Measurements from ENCODE around the gene ARHGAP44. TPM values are rescaled to one million over a fixed set of nuclear protein-coding genes. Genes with fewer than 3 reads are reported as not detected.
A peak's percentile ranks its signal among the peaks of the same experiment; 100 is the strongest.

Gene ARHGAP44
- total and polyA plus RNA-seq, 4 donors, result 7.4 to 26.2 (median 24.3) TPM

DNA sequence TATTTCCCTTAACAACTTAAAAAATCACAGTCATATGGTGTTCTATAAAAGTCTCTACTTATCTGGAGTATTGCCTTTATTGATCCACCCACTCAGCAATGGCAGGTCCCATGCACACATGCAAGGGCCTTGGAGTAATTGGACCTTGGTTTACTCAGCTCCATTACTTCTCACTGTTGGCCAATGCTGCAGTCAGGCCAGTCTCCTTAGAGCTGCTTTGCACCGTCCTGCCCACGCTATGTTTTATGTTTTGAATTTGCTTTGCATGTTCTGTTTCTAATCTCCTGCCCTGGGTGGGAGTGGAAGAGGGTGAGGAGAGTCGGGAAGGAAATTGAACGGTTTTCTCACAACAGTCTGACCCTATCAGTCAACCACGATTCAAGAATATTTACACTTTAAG lies 23.6 kb downstream of the ARHGAP44 start:
- no peaks in the 10 kb centered on the region for H3K27me3 ChIP-seq (ENCODE audit: control insufficient read depth, insufficient read depth, low read length)
- no CpG with 5 or more reads among the region's 5 CpGs for WGBS (ENCODE audit: insufficient coverage)
- no peak overlapping the region for H3K27ac ChIP-seq (ENCODE audit: low read depth, low read length)
- peaks cover 1% of the 10 kb centered on the region for H3K9me3 ChIP-seq (ENCODE audit: control insufficient read depth, insufficient read depth, low read length)
- DNase-seq (ENCODE audit: low read depth in 4 of 6, low spot score in 6 of 6), result no peak
- no peak overlapping the region for H3K4me3 ChIP-seq (ENCODE audit: low read depth, low read length)
- no peaks in the 10 kb centered on the region for H3K36me3 ChIP-seq (ENCODE audit: control insufficient read depth, insufficient read depth, low read length)
- H3K4me1 ChIP-seq (ENCODE audit: control insufficient read depth, insufficient read depth, low read length), result no peaks in the 10 kb centered on the region

DNA sequence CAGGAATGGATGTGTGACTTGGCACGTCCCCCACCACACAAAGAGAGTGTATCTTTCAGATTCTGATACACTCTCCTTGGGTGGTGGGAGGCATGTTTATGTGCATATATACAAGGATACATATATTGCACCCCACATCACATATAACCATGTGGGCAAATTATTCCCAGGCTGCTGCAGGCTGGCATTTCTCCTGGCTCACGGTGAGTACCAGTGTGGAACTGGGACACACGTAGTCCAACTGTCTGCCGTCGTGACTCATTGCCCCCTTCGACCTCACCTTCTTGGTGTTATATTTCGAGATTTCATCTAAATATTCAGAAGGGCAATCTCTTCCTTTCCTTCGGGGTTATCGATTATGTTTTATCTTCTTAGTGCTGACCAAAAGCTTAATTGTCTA lies 24.4 kb downstream of the ARHGAP44 start:
- WGBS (ENCODE audit: insufficient coverage), result 96% methylated on average over 7 of the region's 9 CpGs
- Histone ChIP-seq H3K27ac (ENCODE audit: low read depth, low read length) (no peak overlapping the region), H3K27me3 (ENCODE audit: control insufficient read depth, insufficient read depth, low read length) (no peaks in the 10 kb centered on the region), H3K4me3 (ENCODE audit: low read depth, low read length) (no peak overlapping the region), H3K9me3 (ENCODE audit: control insufficient read depth, insufficient read depth, low read length) (no peaks in the 10 kb centered on the region), H3K36me3 (ENCODE audit: control insufficient read depth, insufficient read depth, low read length) (no peaks in the 10 kb centered on the region), H3K4me1 (ENCODE audit: control insufficient read depth, insufficient read depth, low read length) (no peaks in the 10 kb centered on the region)
- no peak for DNase-seq (ENCODE audit: low read depth in 4 of 6, low spot score in 6 of 6)

DNA sequence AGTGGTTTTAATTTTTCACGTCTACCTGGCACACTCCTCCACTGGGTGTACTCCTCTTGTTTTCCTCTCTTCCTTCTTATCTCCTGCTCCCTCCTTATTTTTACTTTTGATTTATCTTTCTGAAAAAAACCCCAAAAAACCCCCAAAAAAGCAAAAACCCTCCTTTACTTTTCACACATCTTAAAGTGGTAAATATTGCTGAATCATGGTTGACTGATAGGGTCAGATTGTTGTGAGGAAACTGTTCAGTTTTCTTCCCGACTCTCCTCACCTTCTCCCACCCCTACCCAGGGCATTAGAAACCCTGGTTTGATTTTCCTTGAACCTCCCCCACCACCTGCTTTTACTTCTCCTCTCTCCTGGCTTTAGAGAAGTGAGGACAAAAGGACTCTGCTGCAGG lies 25.4 kb downstream of the ARHGAP44 start:
- no CpG with 5 or more reads among the region's 2 CpGs for WGBS (ENCODE audit: insufficient coverage)
- H3K4me1 ChIP-seq (ENCODE audit: control insufficient read depth, insufficient read depth, low read length), result no peaks in the 10 kb centered on the region

DNA sequence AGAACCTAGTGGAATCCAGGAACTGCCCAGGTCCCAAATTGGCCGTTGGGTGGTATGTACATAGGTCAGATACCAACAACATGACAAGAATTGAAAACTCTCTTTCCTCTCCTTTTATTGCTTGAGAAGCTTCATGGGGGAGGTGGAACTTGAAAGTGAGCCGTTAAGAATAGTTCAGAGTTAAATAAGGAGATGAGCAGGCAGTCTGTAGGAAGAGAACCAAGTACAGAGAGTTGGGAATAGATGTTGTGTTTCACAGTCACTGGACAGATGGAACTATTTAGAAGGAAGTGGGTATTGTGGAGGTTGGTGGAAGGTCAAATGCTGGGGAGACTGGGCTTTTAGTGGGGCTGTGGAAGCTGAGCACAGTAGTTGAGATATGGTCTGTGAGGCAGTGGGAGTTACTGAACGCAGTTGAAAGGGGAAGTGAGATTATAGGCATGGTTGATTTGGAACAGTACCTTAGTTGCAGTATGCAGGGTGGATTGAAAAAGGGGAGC lies 26.4 kb downstream of the ARHGAP44 start:
- no peak for DNase-seq (ENCODE audit: low read depth in 4 of 6, low spot score in 6 of 6)
- Histone ChIP-seq H3K4me3 (ENCODE audit: low read depth, low read length) (no peak overlapping the region), H3K4me1 (ENCODE audit: control insufficient read depth, insufficient read depth, low read length) (no peaks in the 10 kb centered on the region), H3K36me3 (ENCODE audit: control insufficient read depth, insufficient read depth, low read length) (no peaks in the 10 kb centered on the region), H3K27ac (ENCODE audit: low read depth, low read length) (no peak overlapping the region), H3K27me3 (ENCODE audit: control insufficient read depth, insufficient read depth, low read length) (no peaks in the 10 kb centered on the region), H3K9me3 (ENCODE audit: control insufficient read depth, insufficient read depth, low read length) (no peaks in the 10 kb centered on the region)
- 53% methylated on average over 2 of the region's 3 CpGs for WGBS (ENCODE audit: insufficient coverage)

More for the DNA sequence above, 25.4 kb downstream of the ARHGAP44 start:
- Histone ChIP-seq H3K27ac (ENCODE audit: low read depth, low read length) (no peak overlapping the region), H3K36me3 (ENCODE audit: control insufficient read depth, insufficient read depth, low read length) (no peaks in the 10 kb centered on the region), H3K27me3 (ENCODE audit: control insufficient read depth, insufficient read depth, low read length) (no peaks in the 10 kb centered on the region), H3K9me3 (ENCODE audit: control insufficient read depth, insufficient read depth, low read length) (no peaks in the 10 kb centered on the region), H3K4me3 (ENCODE audit: low read depth, low read length) (no peak overlapping the region)
- DNase-seq (ENCODE audit: low read depth in 4 of 6, low spot score in 6 of 6), result no peak

DNA sequence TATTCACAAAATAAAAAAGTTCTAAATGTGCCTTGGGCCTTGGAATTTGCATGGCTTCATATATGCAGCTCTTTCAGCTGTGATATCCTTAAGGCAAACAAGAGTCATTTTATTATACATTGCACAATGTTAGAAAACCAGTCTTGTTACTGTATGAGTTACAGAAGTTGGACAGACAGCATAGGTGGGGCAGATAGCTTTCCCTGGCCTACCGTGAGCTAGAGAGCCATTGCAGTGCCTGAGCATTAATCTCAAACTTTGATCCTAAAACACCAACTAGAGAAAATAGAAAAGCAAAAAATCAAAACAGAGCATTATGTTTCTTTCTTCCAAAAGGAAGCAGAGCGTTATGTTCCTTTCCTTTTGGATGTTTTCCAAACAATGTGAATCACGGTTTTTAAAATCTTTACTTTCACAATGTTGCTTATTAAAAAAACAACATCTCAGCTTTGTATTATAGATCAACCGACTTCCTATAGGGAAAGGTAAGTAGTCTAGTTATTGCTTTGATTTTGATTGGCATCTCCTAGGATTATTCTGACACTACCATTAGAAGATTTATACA lies 32.2 kb downstream of the ARHGAP44 start:
- no peak overlapping the region for H3K27ac ChIP-seq (ENCODE audit: low read depth, low read length)
- H3K4me1 ChIP-seq (ENCODE audit: control insufficient read depth, insufficient read depth, low read length), result no peaks in the 10 kb centered on the region
- H3K27me3 ChIP-seq (ENCODE audit: control insufficient read depth, insufficient read depth, low read length), result no peaks in the 10 kb centered on the region
- H3K4me3 ChIP-seq (ENCODE audit: low read depth, low read length), result no peak overlapping the region
- DNase-seq (ENCODE audit: low read depth in 4 of 6, low spot score in 6 of 6), result no peak
- no peaks in the 10 kb centered on the region for H3K36me3 ChIP-seq (ENCODE audit: control insufficient read depth, insufficient read depth, low read length)
- H3K9me3 ChIP-seq (ENCODE audit: control insufficient read depth, insufficient read depth, low read length), result no peaks in the 10 kb centered on the region
- WGBS (ENCODE audit: insufficient coverage), result no CpG with 5 or more reads among the region's 4 CpGs

DNA sequence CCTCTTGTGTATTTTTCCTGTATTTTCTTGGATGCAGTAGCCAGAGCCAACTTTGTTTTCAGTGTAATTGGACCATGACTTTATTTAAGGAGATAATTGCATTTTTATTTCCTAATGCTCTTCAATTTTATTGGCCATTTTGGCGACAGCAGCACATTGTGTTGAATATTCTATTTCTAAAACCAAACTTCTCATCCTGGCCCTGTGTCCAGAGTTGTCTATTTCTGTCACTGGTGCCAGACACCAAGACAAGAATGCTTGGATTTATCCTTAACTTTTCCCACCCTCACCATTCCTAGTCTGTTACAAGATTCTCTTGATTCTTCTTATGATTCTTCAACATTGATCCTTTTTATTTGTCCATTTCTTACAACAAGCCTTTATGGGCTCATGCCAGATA lies 37.1 kb downstream of the ARHGAP44 start:
- Histone ChIP-seq H3K4me1 (ENCODE audit: control insufficient read depth, insufficient read depth, low read length) (no peaks in the 10 kb centered on the region), H3K36me3 (ENCODE audit: control insufficient read depth, insufficient read depth, low read length) (no peaks in the 10 kb centered on the region), H3K27me3 (ENCODE audit: control insufficient read depth, insufficient read depth, low read length) (no peaks in the 10 kb centered on the region), H3K9me3 (ENCODE audit: control insufficient read depth, insufficient read depth, low read length) (no peaks in the 10 kb centered on the region), H3K4me3 (ENCODE audit: low read depth, low read length) (no peak overlapping the region), H3K27ac (ENCODE audit: low read depth, low read length) (no peak overlapping the region)
- peak in 2 of 6 donors; percentile 13 to 50 for DNase-seq (ENCODE audit: low read depth in 4 of 6, low spot score in 6 of 6)
- no CpG with 5 or more reads among the region's 1 CpG for WGBS (ENCODE audit: insufficient coverage)

DNA sequence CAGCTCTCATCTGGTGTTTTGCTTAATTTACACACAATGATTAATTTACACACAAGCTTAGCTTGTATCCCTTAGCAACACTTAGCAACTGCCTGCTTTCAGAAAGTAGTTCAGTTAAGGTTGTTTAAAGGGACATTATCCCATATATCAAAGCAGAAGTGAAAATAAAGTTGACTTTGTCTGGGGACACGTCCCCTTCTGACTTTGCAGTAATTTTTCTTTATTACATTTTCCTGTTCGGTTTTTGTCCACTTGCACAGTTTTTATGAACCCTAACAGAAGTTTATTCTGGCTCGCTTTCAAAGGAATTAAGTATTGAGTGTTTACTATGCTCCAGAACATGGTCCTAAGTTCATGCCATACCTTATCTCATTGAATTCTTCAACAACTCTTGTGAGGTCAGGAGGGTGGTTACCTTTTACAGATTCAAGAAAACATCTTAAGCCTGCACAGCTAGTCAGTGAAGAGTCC lies 41.5 kb downstream of the ARHGAP44 start:
- DNase-seq (ENCODE audit: low read depth in 4 of 6, low spot score in 6 of 6), result no peak
- Histone ChIP-seq H3K4me1 (ENCODE audit: control insufficient read depth, insufficient read depth, low read length) (no peaks in the 10 kb centered on the region), H3K36me3 (ENCODE audit: control insufficient read depth, insufficient read depth, low read length) (no peaks in the 10 kb centered on the region), H3K27ac (ENCODE audit: low read depth, low read length) (no peak overlapping the region), H3K9me3 (ENCODE audit: control insufficient read depth, insufficient read depth, low read length) (no peaks in the 10 kb centered on the region), H3K4me3 (ENCODE audit: low read depth, low read length) (no peak overlapping the region), H3K27me3 (ENCODE audit: control insufficient read depth, insufficient read depth, low read length) (no peaks in the 10 kb centered on the region)
- WGBS (ENCODE audit: insufficient coverage), result no CpG with 5 or more reads among the region's 3 CpGs

DNA sequence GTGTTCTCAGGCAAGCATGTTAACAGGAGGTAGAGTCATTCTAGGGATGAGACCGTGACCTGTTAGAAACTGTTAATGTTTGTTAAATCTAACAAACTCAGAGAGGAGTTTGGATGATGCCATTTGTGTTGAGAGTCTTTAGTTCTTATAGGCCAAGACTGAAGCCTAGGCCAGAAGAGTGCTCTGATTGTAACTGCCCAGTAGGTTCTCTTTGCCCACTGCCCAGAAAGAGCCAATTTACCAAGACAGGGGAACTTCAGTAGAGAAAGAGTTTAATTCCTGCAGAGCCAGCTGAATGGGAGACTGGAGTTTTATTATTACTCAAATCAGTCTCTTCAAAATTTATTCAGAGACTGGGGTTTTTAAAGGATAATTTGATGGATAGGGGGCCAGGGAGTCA lies 42.5 kb downstream of the ARHGAP44 start:
- DNase-seq (ENCODE audit: low read depth in 4 of 6, low spot score in 6 of 6), result no peak
- Histone ChIP-seq H3K27ac (ENCODE audit: low read depth, low read length) (no peak overlapping the region), H3K36me3 (ENCODE audit: control insufficient read depth, insufficient read depth, low read length) (no peaks in the 10 kb centered on the region), H3K9me3 (ENCODE audit: control insufficient read depth, insufficient read depth, low read length) (no peaks in the 10 kb centered on the region), H3K27me3 (ENCODE audit: control insufficient read depth, insufficient read depth, low read length) (no peaks in the 10 kb centered on the region), H3K4me3 (ENCODE audit: low read depth, low read length) (no peak overlapping the region), H3K4me1 (ENCODE audit: control insufficient read depth, insufficient read depth, low read length) (no peaks in the 10 kb centered on the region)
- 100% methylated on average over 1 of the region's 1 CpG for WGBS (ENCODE audit: insufficient coverage)

DNA sequence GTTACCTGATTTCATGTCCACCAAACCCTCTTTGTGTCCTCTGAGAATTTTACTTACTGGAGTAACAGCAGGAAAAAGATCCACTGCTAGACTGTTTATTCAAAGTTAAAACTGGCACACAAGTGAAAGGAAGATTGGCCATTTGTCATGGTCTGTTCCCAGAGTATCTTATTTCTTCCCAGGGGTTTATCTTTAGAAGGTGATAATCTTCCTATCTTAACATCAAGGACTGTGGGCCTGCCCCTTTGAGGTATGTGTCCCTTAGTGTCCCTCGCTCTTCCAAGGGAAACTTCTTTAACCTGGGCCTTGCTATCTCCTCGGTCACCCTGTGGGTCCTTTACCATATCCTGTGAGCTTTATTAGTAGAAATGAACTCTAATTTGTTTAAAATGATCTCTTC lies 49.7 kb downstream of the ARHGAP44 start:
- Histone ChIP-seq H3K9me3 (ENCODE audit: control insufficient read depth, insufficient read depth, low read length) (peaks cover 4% of the 10 kb centered on the region), H3K36me3 (ENCODE audit: control insufficient read depth, insufficient read depth, low read length) (no peaks in the 10 kb centered on the region), H3K27ac (ENCODE audit: low read depth, low read length) (no peak overlapping the region), H3K4me1 (ENCODE audit: control insufficient read depth, insufficient read depth, low read length) (no peaks in the 10 kb centered on the region), H3K4me3 (ENCODE audit: low read depth, low read length) (no peak overlapping the region), H3K27me3 (ENCODE audit: control insufficient read depth, insufficient read depth, low read length) (no peaks in the 10 kb centered on the region)
- no CpG with 5 or more reads among the region's 2 CpGs for WGBS (ENCODE audit: insufficient coverage)
- no peak for DNase-seq (ENCODE audit: low read depth in 4 of 6, low spot score in 6 of 6)

DNA sequence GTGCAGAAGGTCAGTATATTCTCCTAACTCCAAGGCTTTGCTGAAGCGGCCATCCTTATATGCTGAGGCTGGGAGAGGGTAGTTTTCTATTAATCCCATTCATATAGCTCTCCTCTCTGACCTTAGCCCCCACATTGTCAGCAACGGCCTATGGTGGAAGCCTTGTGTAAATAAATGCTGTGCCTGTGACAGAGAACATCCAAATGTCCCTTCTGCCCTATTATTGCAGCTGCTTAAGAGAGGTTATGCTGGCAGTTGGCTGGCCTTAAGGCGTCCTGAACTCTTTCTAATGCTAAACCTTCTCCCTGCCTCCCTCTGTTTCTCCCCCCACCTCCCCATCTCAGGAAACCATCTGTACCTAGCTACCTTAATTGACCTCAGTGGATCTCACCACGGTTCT lies 53.6 kb downstream of the ARHGAP44 start:
- no peak overlapping the region for H3K27ac ChIP-seq (ENCODE audit: low read depth, low read length)
- 86% methylated on average over 1 of the region's 4 CpGs for WGBS (ENCODE audit: insufficient coverage)
- no peaks in the 10 kb centered on the region for H3K36me3 ChIP-seq (ENCODE audit: control insufficient read depth, insufficient read depth, low read length)
- DNase-seq (ENCODE audit: low read depth in 4 of 6, low spot score in 6 of 6), result no peak
- H3K4me3 ChIP-seq (ENCODE audit: low read depth, low read length), result no peak overlapping the region
- H3K27me3 ChIP-seq (ENCODE audit: control insufficient read depth, insufficient read depth, low read length), result no peaks in the 10 kb centered on the region
- H3K9me3 ChIP-seq (ENCODE audit: control insufficient read depth, insufficient read depth, low read length), result peaks cover 4% of the 10 kb centered on the region
- H3K4me1 ChIP-seq (ENCODE audit: control insufficient read depth, insufficient read depth, low read length), result no peaks in the 10 kb centered on the region

Data from spinal cord (tissue), 10 donors.